Gastrocnemius medialis (tissue), 4 donors: ENCODE results near the gene C1orf35.

Experiments used
- CTCF ChIP-seq, 5 experiments: fragments of 450-650 bp in 3 of 5; fragments of 200-600 bp in 2 of 5; sonication (generic) in 2 of 5; IDR thresholded peaks in 4 of 5; conservative IDR thresholded peaks in 1 of 5; 1 replicate in 4 of 5; 2 replicates in 1 of 5; pipeline ENCODE4 v1.5.1; 2016 to 2019; ENCODE audit warnings: antibody characterized with exemption in 5 of 5, mild to moderate bottlenecking in 3 of 5, moderate library complexity in 3 of 5
- POLR2A ChIP-seq, 2 donors: fragments of 450-650 bp; IDR thresholded peaks; one replicate each; pipeline ENCODE4 v1.6.1; 2017; ENCODE audit warnings: antibody characterized with exemption in 2 of 2, mild to moderate bottlenecking in 2 of 2, moderate library complexity in 2 of 2

GRCh38 chr1:228148935-228149405 lies 45.8 kb upstream of the C1orf35 start:
- no peak for TF ChIP-seq POLR2A (IDR thresholded peaks at IDR 0.05)
- TF ChIP-seq CTCF (IDR thresholded peaks at IDR 0.05 in 4 of 5, conservative IDR thresholded peaks at IDR 0.05 in 1 of 5), result no peak
